ENCODE results near the gene ATAD3A.

- TF ChIP-seq CTCF (conservative IDR thresholded peaks at IDR 0.05; ENCODE audit: low read depth, low read length) (no peak), EZH2 (IDR thresholded peaks at IDR 0.05; ENCODE audit: borderline replicate concordance, low read depth, low read length, poor library complexity, severe bottlenecking) (no peak)
Observed at GRCh38 chr1:1558591-1558990, 46.6 kb downstream of the ATAD3A start.
